Measurements from ENCODE around the gene HSH2D. TPM values are rescaled to one million over a fixed set of nuclear protein-coding genes. Genes with fewer than 3 reads are reported as not detected.

HSH2D gene
- total and polyA plus RNA-seq, 9 of the 15 experiments (the other 6 are each of a cell fraction or from before 2014, with no cell fraction given): 0.03 to 1.1 (median 0.35) TPM; not detected in 1

- no peak for TF ChIP-seq RERE (CRISPR knock-in tag; IDR thresholded peaks at IDR 0.05; ENCODE audit: borderline replicate concordance)
- no peak for TF ChIP-seq GABPA (tag; conservative IDR thresholded peaks at IDR 0.05; ENCODE audit: low read depth)
- no peak for TF ChIP-seq GMEB1 (CRISPR knock-in tag; IDR thresholded peaks at IDR 0.05)
- no peak for TF ChIP-seq IFI16 (CRISPR knock-in tag; IDR thresholded peaks at IDR 0.05)
- no peak for TF ChIP-seq CCAR2 (IDR thresholded peaks at IDR 0.05; ENCODE audit: low read depth, low read length)
- TF ChIP-seq PCBP2 (IDR thresholded peaks at IDR 0.05; ENCODE audit: low read depth, low read length, poor library complexity, severe bottlenecking): no peak
- TF ChIP-seq ATF6 (CRISPR knock-in tag; IDR thresholded peaks at IDR 0.05): no peak
- no peak for TF ChIP-seq GATAD2B (IDR thresholded peaks at IDR 0.05; ENCODE audit: borderline replicate concordance)
- TF ChIP-seq JUND (IDR thresholded peaks at IDR 0.05; ENCODE audit: borderline replicate concordance, low read depth, low read length): no peak
- no peak for TF ChIP-seq JUND (tag; IDR thresholded peaks at IDR 0.05; ENCODE audit: borderline replicate concordance, low read depth, low read length)
- no peak for TF ChIP-seq GTF2A2 (tag; IDR thresholded peaks at IDR 0.05)
- no peak for TF ChIP-seq DPF2 (IDR thresholded peaks at IDR 0.05)
- TF ChIP-seq BCL6 (CRISPR knock-in tag; IDR thresholded peaks at IDR 0.05): no peak
- TF ChIP-seq AFF4 (CRISPR knock-in tag; IDR thresholded peaks at IDR 0.05): no peak
Observed at GRCh38 chr19:16141043-16141442, 2.4 kb upstream of the HSH2D start (continued).

All from K562 (cell line).